ENCODE results near the gene ETHE1. TPM values are rescaled to one million over a fixed set of nuclear protein-coding genes. Genes with fewer than 3 reads are reported as not detected.

ETHE1 gene
- total and polyA plus RNA-seq, 2 of the 8 experiments (the other 6 are each of a cell fraction or from before 2014, with no cell fraction given): 19.9 to 96.0 TPM

GRCh38 chr19:43572171-43572588 lies 45.2 kb upstream of the ETHE1 start:
- no peak for FAIRE-seq
- H4K20me1 ChIP-seq (replicated peaks in 1 of 2; ENCODE audit: control insufficient read depth in 1 of 2, insufficient read depth in 2 of 2, low read length in 2 of 2): peaks cover 0 to 4% of the 10 kb centered on the region in 2 experiments
- H3K14ac ChIP-seq (ENCODE audit: insufficient read length): no peak overlapping the region
- no peak for DNase-seq (ENCODE audit: low read depth in 1 of 2, low spot score in 2 of 2)
- ChIA-PET CTCF (ENCODE audit: partially characterized antibody) (interaction anchor here (1.2 to 9.3 kb wide), 5 partner anchors 13 to 80 kb away, joined by 3 to 82 read pairs (median 8); no protein-coding TSS in a partner anchor), POLR2A (ENCODE audit: partially characterized antibody) (interaction anchor here (1.1 to 1.6 kb wide), 4 partner anchors 24 to 47 kb away, joined by 3 to 12 read pairs (median 3); partner anchors contain the start of genes IRGQ and ZNF576)
- no peak overlapping the region for H2AK5ac ChIP-seq (ENCODE audit: low read depth, low read length)
- peaks cover 0 to 10% of the 10 kb centered on the region in 2 experiments; a peak in 2 of 4 replicates for H3K79me2 ChIP-seq (ENCODE audit: control insufficient read depth in 1 of 2, insufficient read depth in 2 of 2, low read length in 2 of 2)
- no peak overlapping the region for H3K18ac ChIP-seq (ENCODE audit: extremely low read depth, low read length)
- H4K8ac ChIP-seq (ENCODE audit: extremely low read depth, insufficient read depth, low read length): no peak overlapping the region
- WGBS, 2 experiments (ENCODE audit: extremely low coverage in 1 of 2, insufficient coverage in 1 of 2, insufficient read length in 1 of 2, insufficient replicate concordance in 2 of 2, low coverage in 1 of 2, low lambda C conversion rate in 2 of 2, missing lambda C conversion rate in 1 of 2): 88% methylated on average over 3 of the region's 3 CpGs; no CpG with 5 or more reads in 1 of the 2 experiments
- H2BK120ac ChIP-seq (replicated peaks; ENCODE audit: low read depth, low read length): no peak overlapping the region
- H2BK12ac ChIP-seq (ENCODE audit: low read depth, low read length): no peak overlapping the region
- peaks cover 0 to 17% (median 10%) of the 10 kb centered on the region in 4 experiments; a peak in 6 of 7 replicates for H3K4me1 ChIP-seq (replicated peaks in 1 of 4; ENCODE audit: control insufficient read depth in 3 of 4, insufficient read depth in 4 of 4, low read length in 3 of 4)
- H2BK20ac ChIP-seq (ENCODE audit: low read length): no peak overlapping the region
- H3K23me2 ChIP-seq (ENCODE audit: low read depth, low read length): peaks cover 9% of the 10 kb centered on the region
- H3K56ac ChIP-seq (replicated peaks; ENCODE audit: insufficient read length, low read depth, low read length): no peak overlapping the region
- H3K23ac ChIP-seq (ENCODE audit: insufficient read length): no peak overlapping the region
- H3K36me3 ChIP-seq (ENCODE audit: control insufficient read depth in 2 of 4, insufficient read depth in 4 of 4, low read length in 3 of 4): no peaks in the 10 kb centered on the region; a peak in 2 of 8 replicates
- H3K4me2 ChIP-seq (ENCODE audit: insufficient read depth in 1 of 2, low read depth in 2 of 2, low read length in 2 of 2): no peak overlapping the region
- peaks cover 7% of the 10 kb centered on the region for H3K79me1 ChIP-seq (ENCODE audit: low read depth, low read length)
- no peak overlapping the region for H3K9ac ChIP-seq (replicated peaks in 1 of 4; ENCODE audit: extremely low read depth in 1 of 4, low read depth in 3 of 4, low read length in 3 of 4)
- TF ChIP-seq E2F6 (IDR thresholded peaks at IDR 0.05) (no peak), KDM5A (IDR thresholded peaks at IDR 0.05; ENCODE audit: low read length) (no peak), HDAC2 (IDR thresholded peaks at IDR 0.05; ENCODE audit: borderline replicate concordance in 1 of 2, low read depth in 2 of 2, low read length in 2 of 2) (no peak), GABPA (IDR thresholded peaks at IDR 0.05; ENCODE audit: borderline replicate concordance, insufficient read depth, low read length) (no peak), ASH2L (IDR thresholded peaks at IDR 0.05; ENCODE audit: low read length) (no peak), RBBP5 (IDR thresholded peaks at IDR 0.05; ENCODE audit: borderline replicate concordance, low read depth, low read length) (no peak), BACH1 (IDR thresholded peaks at IDR 0.05; ENCODE audit: low read length) (no peak), SUZ12 (IDR thresholded peaks at IDR 0.05; ENCODE audit: low read length) (no peak), RXRA (IDR thresholded peaks at IDR 0.05; ENCODE audit: insufficient read depth, low read depth, low read length) (no peak)
- no peaks in the 10 kb centered on the region for H3K27me3 ChIP-seq (replicated peaks in 1 of 4; ENCODE audit: control insufficient read depth in 3 of 4, extremely low read depth in 1 of 4, insufficient read depth in 3 of 4, low read length in 3 of 4)
- no peak overlapping the region for H2BK5ac ChIP-seq (ENCODE audit: low read depth, low read length)
- H3K4me3 ChIP-seq (ENCODE audit: extremely low read depth in 1 of 4, insufficient read depth in 2 of 4, low read depth in 3 of 4, low read length in 4 of 4): 0 out of 8 replicates have a peak overlapping the region, but pooled peaks of 1 of the 4 experiments have one; percentile 1
- H2AFZ ChIP-seq (ENCODE audit: low read length): no peak overlapping the region
- no peak overlapping the region for H3K27ac ChIP-seq (ENCODE audit: low read depth, low read length)
- H3K9me3 ChIP-seq (ENCODE audit: insufficient read depth in 2 of 2, low read depth in 1 of 2, low read length in 1 of 2): no peaks in the 10 kb centered on the region
- no peak overlapping the region for H4K91ac ChIP-seq (replicated peaks; ENCODE audit: insufficient read length, low read length)
- no peak overlapping the region for H3K4ac ChIP-seq (replicated peaks; ENCODE audit: insufficient read length, low read depth, low read length)
- H2BK15ac ChIP-seq (ENCODE audit: low read length): no peak overlapping the region
- no peak overlapping the region for H4K5ac ChIP-seq (ENCODE audit: insufficient read length, low read depth, low read length)

Data from H1 (cell line).